ENCODE data around the gene ADD3.
"Not testable (repeated sequence)": the region's sequence is repeated elsewhere in the genome, so short reads cannot be mapped to it uniquely, and the experiment has no call there.

The ADD3 gene

DNA sequence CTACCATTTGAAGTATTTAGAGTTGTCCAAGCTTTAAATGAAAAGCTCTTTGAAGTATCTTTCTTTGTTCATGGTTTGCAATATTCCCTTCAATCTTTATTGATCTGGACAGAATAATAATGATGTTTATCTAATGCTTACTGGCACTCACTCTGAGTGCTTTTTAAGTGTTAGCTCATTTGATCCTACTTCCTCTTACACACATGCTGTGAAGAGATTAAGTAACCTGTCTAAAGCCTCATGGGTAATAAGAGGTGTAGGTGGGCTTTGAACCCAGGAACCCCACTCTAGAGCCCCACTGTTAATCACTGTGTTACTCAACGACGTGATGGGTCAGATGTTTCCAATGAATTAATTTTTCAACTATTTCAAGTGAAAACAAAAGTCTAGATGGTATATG, 31.1 kb upstream of the ADD3 start:
- no peak for DNase-seq

DNA sequence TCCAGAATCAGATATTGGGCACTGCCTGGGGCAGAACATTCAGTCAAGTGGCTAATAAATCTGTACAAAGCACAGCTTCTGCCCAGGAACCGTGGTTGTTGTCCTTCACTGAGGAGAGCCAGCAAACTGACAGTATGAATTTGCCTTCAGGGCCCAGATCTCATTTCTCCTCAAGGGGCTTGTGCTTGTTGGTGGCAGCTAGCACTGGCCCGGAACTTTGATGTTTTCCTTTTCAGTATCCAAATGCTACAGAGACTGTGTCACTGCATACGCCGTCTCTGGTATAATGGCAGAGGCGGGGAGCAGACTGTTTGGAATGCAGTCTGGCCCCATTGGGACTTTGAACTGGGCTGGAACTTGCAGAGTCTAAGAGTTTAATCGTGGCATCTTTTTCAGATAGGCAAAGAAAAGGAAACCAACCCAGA, 30.4 kb upstream of the ADD3 start:
- DNase-seq = no peak

DNA sequence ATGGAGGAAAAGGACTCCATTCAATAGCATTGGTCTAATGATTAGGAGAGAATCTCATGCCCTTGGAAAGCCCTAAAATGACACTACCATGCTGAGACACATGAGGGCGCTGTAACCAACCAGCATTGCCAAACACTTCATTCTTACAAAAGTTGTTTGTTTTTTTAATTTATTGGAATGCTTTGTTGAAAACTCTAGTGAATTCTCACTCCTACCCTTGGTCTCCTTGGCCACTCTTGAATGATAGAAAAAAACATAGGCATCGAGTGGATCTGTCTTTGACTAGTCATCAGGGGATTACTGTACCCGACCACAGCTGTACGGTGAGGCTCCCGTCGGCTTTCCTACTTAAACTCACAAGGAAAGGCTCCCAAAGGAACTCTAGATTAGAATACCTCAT, 29.3 kb upstream of the ADD3 start:
- DNase-seq = no peak

GRCh38 chr10:109979215-109979614, 28.6 kb upstream of the ADD3 start:
- DNase-seq = no peak

GRCh38 chr10:109981650-109982049, 26.1 kb upstream of the ADD3 start:
- no peak for DNase-seq

- no peak for DNase-seq
These were observed 25.7 kb upstream of the ADD3 start for GRCh38 chr10:109982123-109982522.

- DNase-seq = no peak
These were observed 25.0 kb upstream of the ADD3 start for GRCh38 chr10:109982812-109983211.

GRCh38 chr10:109984013-109984412, 23.8 kb upstream of the ADD3 start:
- DNase-seq = no peak

DNA sequence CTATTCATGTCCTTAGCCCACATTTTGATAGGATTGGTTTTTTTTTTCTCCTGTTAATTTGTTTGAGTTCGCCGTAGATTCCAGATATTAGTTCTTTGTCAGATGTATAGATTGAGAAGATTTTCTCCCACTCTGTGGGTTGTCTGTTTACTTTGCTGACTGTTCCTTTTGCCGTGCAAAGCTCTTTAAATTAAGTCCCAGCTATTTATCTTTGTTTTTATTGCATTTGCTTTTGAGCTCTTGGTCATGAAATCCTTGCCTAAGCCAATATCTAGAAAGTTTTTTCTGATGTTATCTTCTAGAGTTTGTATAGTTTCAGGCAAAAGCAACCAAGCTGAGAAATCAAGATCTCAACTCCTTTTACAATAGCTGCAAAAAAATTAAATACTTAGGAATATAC, 22.0 kb upstream of the ADD3 start:
- not testable (repeated sequence) for DNase-seq

GRCh38 chr10:109987452-109988211, 20.2 kb upstream of the ADD3 start:
- DNase-seq = no peak

- no peak for DNase-seq
These were observed 19.6 kb upstream of the ADD3 start for GRCh38 chr10:109988212-109988596.

- DNase-seq = no peak
These were observed 16.4 kb upstream of the ADD3 start for GRCh38 chr10:109991266-109991855.

GRCh38 chr10:109992485-109992884, 15.3 kb upstream of the ADD3 start:
- no peak for DNase-seq

- DNase-seq = no peak
These were observed 14.0 kb upstream of the ADD3 start for GRCh38 chr10:109993551-109994330.

DNA sequence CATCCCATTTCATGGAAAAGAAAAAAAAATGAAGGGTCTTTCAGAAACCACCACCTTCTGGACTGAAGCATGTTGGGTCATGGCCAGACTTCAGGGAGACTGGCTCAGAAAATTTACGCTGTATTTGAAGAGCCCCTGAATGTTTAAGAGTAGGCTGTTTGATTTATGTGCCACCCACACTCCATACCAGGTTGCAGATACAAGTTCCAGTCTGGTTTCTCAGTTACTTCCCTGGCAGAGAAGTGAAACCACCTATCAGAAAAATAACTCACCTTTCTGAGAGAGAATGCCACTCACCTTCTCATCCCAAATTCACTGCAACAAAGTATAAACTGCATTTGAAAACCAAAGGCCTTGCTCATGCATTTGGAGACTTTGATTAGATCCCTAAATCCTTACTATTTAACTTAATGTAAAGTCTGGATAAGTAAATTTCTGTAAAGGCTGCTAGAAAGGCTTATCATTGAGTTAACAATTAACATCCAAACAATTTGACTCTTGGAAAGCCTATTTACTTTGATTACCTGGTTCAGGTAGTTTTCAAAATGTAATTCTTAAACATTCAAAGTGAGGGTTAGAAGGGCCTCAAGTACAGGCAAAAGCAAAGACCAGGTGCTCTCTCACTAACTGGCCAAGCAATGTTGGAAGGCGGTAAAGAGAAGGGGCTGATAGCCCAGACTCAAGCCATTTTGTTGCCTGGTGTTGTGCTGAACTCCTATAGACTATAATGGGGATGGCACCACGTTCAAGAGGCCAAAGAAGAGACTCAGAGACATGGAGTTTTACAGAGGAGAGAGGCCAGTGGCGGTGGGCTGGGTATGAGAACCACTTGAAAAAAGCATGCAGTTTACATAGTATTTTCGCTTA, 12.8 kb upstream of the ADD3 start:
- no peak for DNase-seq

- no peak for DNase-seq
These were observed 12.2 kb upstream of the ADD3 start for GRCh38 chr10:109995595-109995994.

- DNase-seq = no peak
These were observed 11.6 kb upstream of the ADD3 start for GRCh38 chr10:109996225-109996624.

DNA sequence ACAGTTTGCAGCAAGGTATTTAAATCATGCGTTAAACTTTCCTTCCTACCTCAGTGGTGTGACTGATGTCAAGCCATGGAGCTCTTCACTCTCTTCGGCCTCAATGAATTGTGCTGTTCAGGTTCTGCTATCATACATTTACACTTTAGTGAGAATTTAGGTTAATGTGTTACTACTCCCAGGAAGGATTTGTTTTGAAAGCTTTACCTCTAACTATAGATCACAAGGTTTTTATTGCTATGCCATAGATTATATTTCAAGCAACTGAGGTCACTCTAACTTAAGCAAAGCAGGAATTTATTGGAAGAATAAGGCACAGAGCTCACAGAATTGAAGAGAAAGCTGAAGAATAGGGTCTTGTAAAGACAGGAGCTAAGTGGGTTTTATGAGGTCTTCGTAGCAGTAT, 11.0 kb upstream of the ADD3 start:
- no peak for DNase-seq

DNA sequence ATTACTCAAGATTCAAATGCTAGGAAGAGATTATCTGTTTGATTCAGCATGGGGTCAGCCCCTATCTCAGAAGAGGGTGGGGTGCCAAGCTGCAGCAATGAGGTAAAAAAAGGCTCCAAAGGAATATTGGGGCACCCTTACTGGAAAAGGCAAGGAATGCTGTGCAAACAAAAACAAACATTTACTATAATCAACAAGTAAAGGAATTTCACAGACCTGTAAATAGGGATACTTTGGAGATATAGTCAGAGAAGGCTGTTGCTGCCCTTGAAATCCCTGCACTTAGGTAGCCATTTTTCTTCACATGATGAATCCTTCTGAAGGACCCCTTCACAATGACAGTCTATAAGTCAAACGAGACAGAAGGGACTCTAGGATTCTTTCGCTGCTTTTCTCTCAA, 10.6 kb upstream of the ADD3 start:
- DNase-seq = no peak

DNA sequence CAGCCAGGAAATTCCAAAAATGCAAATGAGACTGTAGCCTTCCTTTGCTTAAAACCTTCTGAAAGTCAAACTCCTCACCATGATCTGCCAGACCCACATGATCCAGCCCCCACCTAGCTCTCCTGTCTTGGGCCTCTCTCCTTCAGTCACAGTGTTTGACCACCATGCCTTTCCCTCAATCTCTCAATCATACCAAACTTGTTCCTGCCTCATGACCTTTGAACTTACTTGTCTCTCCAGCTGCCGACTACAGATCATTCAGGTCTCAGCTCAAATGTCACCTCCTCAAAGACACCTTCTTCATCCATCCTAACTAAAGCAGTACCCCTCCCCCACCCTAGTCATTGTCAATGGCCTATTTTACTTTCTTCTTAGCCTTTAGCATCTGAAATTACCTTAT, 9.3 kb upstream of the ADD3 start:
- DNase-seq = no peak

DNA sequence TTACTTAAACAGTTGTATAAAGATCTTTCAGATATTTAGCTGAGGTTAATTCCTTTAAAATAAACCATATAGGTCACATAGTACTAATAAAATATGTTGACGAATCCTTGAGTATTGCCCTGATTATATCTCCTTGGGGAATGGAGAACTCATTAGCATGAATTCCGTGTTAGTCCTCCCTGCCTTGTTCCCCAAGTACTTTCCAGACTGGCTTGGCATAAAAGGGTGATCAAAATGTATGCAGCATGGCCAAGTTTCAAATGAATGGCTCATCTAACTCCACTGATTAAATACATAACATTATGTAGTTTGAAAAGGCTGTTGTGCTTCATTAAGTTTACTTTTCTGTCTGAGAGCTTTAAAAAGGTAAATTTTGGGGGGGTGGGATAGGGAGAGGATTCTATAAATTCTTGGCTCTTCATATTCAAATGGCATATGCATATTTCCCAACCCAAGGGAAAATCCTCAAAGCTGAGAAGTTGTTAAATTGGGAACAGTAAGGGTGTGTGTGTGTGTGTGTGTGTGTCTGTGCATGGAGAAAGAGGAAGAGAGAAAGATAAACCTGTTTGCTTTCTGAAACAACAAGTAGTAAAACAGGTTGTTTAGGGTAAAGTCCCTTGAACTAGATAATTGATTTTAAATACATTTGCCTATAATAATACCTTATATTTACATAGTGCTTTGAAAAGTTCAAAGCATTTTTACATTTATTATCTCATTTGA, 4.8 kb upstream of the ADD3 start:
- DNase-seq = no peak

DNA sequence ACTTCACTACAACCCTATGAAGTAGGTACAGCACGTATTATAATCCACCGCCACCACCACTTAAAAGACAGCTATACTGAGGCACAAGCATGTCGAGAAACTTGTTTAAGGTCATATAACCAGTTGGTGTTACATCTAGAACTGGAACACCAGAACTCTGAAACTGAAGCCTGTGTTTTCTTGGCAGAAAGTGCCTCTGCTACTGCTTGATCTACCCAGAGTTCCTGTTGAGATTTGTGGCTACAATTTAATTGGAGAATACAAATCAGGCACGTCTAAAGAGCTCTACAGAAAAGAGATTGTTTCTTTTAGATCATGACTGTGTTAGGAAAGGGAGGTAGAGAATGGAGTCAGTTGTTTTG, 4.3 kb upstream of the ADD3 start:
- no peak for DNase-seq

DNA sequence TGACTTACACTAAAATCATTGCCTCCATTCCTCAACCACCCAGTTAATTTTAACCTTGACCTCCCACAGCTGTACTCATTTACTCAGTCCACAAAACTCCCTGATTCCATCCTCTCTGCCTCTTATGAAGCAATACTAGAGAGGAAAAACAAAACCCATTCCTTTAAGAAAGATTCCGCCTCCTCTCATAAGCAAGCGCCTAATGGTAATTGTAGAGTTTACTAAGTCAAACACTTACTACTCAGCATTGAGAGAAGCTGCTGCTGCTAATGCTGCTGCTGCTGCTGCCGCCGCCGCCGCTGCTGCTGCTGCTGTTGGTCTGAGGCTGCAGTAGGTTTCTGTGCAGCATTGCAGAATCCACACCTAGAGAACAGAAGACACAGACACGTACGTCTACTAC, 2.1 kb upstream of the ADD3 start:
- no peak for DNase-seq
